ENCODE data around the gene TMEM81. TPM values are rescaled to one million over a fixed set of nuclear protein-coding genes. Genes with fewer than 3 reads are reported as not detected.
A peak's percentile ranks its signal among the peaks of the same experiment; 100 is the strongest.

The TMEM81 gene
- total RNA-seq, 1 donor from 2014 or later, result 5.8 TPM

GRCh38 chr1:205124726-205125125 lies 40.5 kb upstream of the TMEM81 start:
- DNase-seq (ENCODE audit: extremely low spot score, unreplicated experiment), result no peak
- Mint-ChIP-seq H3K36me3 (no peaks in the 10 kb centered on the region), H3K4me1 (ENCODE audit: unreplicated experiment) (peaks cover 26% of the 10 kb centered on the region), H3K4me3 (no peak overlapping the region), H3K9me3 (no peaks in the 10 kb centered on the region), H3K27me3 (no peaks in the 10 kb centered on the region), H3K27ac (no peak overlapping the region)
- no peak for TF ChIP-seq CTCF (conservative IDR thresholded peaks at IDR 0.05)

GRCh38 chr1:205122489-205122882 lies 38.2 kb upstream of the TMEM81 start:
- no peaks in the 10 kb centered on the region for H3K27me3 Mint-ChIP-seq
- DNase-seq (ENCODE audit: extremely low spot score, unreplicated experiment), result no peak
- TF ChIP-seq CTCF (conservative IDR thresholded peaks at IDR 0.05), result no peak
- peak overlapping the region; percentile 98 for H3K4me3 Mint-ChIP-seq
- peaks cover 33% of the 10 kb centered on the region for H3K4me1 Mint-ChIP-seq (ENCODE audit: unreplicated experiment)
- no peaks in the 10 kb centered on the region for H3K9me3 Mint-ChIP-seq
- H3K36me3 Mint-ChIP-seq, result no peaks in the 10 kb centered on the region
- H3K27ac Mint-ChIP-seq, result peak overlapping the region; percentile 99

GRCh38 chr1:205121660-205122488 lies 37.6 kb upstream of the TMEM81 start, which contains the start of gene RBBP5:
RBBP5 (minus strand) TSS chr1:205121978; CDS start chr1:205121873, 105 bp downstream.
- Mint-ChIP-seq H3K27me3 (no peaks in the 10 kb centered on the region), H3K9me3 (no peaks in the 10 kb centered on the region), H3K36me3 (no peaks in the 10 kb centered on the region), H3K4me3 (peak within 1 kb of the TSS; percentile 98), H3K27ac (peak within 1 kb of the TSS; percentile 99), H3K4me1 (ENCODE audit: unreplicated experiment) (peaks cover 33% of the 10 kb centered on the region)
- peak; percentile 94 for DNase-seq (ENCODE audit: extremely low spot score, unreplicated experiment)
- TF ChIP-seq CTCF (conservative IDR thresholded peaks at IDR 0.05), result peak; percentile 74

- Mint-ChIP-seq H3K4me3 (no peak overlapping the region), H3K27ac (no peak overlapping the region), H3K9me3 (no peaks in the 10 kb centered on the region), H3K27me3 (no peaks in the 10 kb centered on the region), H3K4me1 (ENCODE audit: unreplicated experiment) (peaks cover 33% of the 10 kb centered on the region), H3K36me3 (no peaks in the 10 kb centered on the region)
- no peak for TF ChIP-seq CTCF (conservative IDR thresholded peaks at IDR 0.05)
- DNase-seq (ENCODE audit: extremely low spot score, unreplicated experiment), result no peak
Measured at GRCh38 chr1:205118752-205119151, 34.5 kb upstream of the TMEM81 start.

- Mint-ChIP-seq H3K36me3 (peaks cover 15% of the 10 kb centered on the region), H3K27ac (no peak overlapping the region), H3K27me3 (no peaks in the 10 kb centered on the region)
Measured at GRCh38 chr1:205111354-205111753, 27.1 kb upstream of the TMEM81 start.

More at GRCh38 chr1:205111354-205111753, 27.1 kb upstream of the TMEM81 start:
- Mint-ChIP-seq H3K4me3 (no peak overlapping the region), H3K4me1 (ENCODE audit: unreplicated experiment) (no peaks in the 10 kb centered on the region), H3K9me3 (no peaks in the 10 kb centered on the region)
- TF ChIP-seq CTCF (conservative IDR thresholded peaks at IDR 0.05), result no peak
- DNase-seq (ENCODE audit: extremely low spot score, unreplicated experiment), result no peak

Data from type B pancreatic cell (in vitro differentiated cells).